Uterus (tissue), 2 donors: ENCODE results near the gene P2RY1.

Experiments used
- CTCF ChIP-seq, 4 experiments: fragments of 200-600 bp in 2 of 4; fragments of 450-650 bp in 2 of 4; sonication (generic) in 2 of 4; IDR thresholded peaks; one replicate each; pipeline ENCODE4 v1.5.1; 2016 to 2019; ENCODE audit warnings: antibody characterized with exemption in 4 of 4, mild to moderate bottlenecking in 2 of 4, moderate library complexity in 1 of 4
- POLR2A ChIP-seq, 2 donors: fragments of 450-650 bp; IDR thresholded peaks; one replicate each; pipeline ENCODE4 v1.6.1; 2016; ENCODE audit warnings: antibody characterized with exemption in 2 of 2, mild to moderate bottlenecking in 1 of 2, moderate library complexity in 1 of 2

GRCh38 chr3:152818027-152818426, 16.9 kb upstream of the P2RY1 start:
- TF ChIP-seq CTCF (IDR thresholded peaks at IDR 0.05) (no peak), POLR2A (IDR thresholded peaks at IDR 0.05) (no peak)
